HL-60/S4 (cell line): Measurements from ENCODE around the gene MST1.

ENCODE experiments used
- in situ Hi-C: fragments of 300-500 bp; cut with MboI; formaldehyde crosslinking; loops from 2 replicates; pipeline ENCODE4 v1.14.3; 2022; ENCODE audit warnings: low sequenced_read_pairs

The MST1 gene

DNA sequence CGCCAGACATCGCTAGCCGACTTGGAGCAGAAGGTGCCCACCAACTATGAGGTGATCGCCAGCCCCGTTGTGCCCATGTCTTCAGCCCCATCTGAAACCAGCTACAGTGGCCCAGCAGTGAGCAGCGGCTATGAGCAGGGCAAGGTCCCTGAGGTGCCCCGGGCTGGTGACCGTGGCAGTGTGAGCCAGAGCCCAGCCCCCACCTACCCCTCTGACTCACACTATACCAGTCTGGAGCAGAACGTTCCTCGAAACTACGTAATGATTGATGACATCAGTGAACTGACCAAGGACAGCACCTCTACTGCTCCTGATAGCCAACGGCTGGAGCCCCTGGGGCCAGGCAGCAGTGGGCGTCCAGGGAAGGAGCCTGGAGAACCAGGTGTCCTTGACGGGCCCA lies 28.0 kb downstream of the MST1 start:
- in situ Hi-C loops, result loop anchor here (25.0 kb wide), 1 partner anchor 124 kb away; no protein-coding TSS in a partner anchor

DNA sequence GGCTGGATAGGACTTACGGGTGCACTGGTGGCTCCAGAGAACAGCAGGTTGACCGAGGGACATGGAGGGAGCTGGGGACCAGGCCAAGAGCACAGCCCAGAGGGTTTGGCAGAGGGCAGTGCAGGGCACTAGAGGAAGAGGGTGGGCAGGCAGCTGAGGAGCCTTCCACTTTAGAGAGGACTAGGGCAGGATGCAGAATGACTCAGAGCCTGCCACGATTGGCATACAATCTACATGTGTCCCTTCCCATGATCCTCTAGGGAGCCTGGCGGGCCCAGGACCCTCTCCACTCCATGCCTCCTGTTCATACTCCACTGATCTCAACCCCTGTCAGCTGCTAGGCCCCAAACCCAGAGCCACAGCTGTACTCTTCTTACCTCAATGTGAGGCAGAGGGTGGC lies 29.5 kb downstream of the MST1 start:
- in situ Hi-C loops, result loop anchor here (25.0 kb wide), 1 partner anchor 122 kb away; no protein-coding TSS in a partner anchor

DNA sequence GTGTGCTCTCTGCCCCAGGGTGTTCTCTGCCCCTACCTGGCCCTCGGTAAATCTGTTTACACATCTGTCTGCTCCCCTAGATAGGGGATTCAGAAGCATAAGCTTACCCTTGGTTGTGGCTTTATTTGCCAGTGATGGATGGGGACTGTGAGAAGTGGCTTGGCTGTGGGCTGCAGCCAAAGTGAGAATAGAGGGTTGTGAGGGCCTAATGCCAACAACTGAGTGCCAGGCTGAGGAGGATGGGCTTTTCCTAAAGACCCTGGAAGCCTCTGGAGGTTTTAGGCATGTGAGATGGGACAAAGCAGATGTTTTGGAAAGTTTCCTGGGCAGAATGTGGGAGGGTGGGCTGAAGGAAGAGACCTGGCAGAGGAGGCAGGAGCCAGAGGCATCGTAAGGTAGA lies 30.6 kb downstream of the MST1 start:
- in situ Hi-C loops, result loop anchor here (25.0 kb wide), 1 partner anchor 121 kb away; no protein-coding TSS in a partner anchor

DNA sequence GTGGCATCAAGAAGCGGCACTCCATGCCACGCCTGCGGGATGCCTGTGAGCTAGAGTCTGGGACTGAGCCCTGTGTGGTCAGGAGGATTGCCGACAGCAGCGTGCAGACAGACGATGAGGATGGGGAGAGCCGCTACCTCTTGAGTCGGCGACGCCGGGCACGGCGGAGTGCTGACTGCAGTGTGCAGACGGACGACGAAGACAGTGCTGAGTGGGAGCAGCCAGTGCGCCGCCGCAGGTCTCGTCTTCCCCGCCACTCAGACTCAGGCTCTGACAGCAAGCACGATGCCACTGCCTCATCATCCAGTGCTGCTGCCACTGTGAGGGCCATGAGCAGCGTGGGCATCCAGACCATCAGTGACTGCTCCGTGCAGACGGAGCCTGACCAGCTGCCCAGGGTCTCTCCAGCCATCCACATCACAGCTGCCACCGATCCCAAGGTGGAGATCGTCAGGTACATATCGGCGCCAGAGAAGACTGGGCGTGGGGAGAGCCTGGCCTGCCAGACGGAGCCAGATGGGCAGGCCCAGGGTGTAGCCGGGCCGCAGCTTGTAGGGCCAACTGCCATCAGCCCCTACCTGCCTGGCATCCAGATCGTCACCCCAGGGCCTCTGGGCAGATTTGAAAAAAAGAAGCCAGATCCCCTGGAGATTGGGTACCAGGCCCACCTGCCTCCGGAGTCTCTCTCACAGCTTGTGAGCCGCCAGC lies 31.9 kb downstream of the MST1 start:
- in situ Hi-C loops, result loop anchor here (25.0 kb wide), 1 partner anchor 120 kb away; no protein-coding TSS in a partner anchor

DNA sequence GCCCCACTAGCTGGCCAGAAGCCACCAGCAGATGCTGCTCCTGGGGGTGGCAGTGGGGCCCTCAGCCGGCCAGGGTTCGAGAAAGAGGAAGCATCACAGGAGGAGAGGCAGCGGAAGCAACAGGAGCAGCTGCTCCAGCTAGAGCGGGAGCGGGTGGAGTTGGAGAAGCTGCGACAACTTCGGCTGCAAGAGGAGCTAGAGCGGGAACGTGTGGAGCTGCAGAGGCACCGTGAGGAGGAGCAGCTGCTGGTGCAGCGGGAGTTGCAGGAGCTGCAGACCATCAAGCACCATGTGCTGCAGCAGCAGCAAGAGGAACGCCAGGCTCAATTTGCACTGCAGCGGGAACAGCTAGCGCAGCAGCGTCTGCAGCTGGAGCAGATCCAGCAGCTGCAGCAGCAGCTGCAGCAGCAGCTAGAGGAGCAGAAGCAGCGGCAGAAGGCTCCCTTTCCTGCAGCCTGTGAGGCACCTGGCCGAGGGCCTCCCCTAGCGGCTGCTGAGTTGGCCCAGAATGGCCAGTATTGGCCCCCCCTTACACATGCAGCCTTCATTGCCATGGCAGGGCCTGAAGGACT lies 32.6 kb downstream of the MST1 start:
- in situ Hi-C loops, result loop anchor here (25.0 kb wide), 1 partner anchor 119 kb away; no protein-coding TSS in a partner anchor

DNA sequence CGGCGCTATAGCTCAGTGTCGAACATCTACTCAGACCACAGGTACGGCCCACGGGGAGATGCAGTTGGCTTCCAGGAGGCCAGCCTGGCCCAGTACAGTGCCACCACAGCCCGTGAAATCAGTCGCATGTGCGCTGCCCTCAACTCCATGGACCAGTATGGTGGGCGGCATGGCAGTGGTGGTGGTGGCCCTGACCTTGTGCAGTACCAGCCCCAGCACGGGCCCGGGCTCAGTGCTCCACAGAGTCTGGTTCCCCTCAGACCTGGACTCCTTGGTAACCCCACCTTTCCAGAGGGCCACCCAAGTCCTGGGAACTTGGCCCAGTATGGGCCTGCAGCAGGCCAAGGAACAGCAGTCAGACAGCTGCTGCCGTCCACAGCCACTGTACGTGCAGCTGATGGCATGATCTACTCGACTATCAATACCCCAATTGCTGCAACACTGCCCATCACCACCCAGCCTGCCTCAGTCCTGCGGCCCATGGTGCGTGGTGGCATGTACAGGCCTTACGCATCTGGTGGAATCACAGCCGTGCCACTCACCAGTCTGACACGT lies 33.5 kb downstream of the MST1 start:
- in situ Hi-C loops, result loop anchor here (25.0 kb wide), 1 partner anchor 119 kb away; no protein-coding TSS in a partner anchor

DNA sequence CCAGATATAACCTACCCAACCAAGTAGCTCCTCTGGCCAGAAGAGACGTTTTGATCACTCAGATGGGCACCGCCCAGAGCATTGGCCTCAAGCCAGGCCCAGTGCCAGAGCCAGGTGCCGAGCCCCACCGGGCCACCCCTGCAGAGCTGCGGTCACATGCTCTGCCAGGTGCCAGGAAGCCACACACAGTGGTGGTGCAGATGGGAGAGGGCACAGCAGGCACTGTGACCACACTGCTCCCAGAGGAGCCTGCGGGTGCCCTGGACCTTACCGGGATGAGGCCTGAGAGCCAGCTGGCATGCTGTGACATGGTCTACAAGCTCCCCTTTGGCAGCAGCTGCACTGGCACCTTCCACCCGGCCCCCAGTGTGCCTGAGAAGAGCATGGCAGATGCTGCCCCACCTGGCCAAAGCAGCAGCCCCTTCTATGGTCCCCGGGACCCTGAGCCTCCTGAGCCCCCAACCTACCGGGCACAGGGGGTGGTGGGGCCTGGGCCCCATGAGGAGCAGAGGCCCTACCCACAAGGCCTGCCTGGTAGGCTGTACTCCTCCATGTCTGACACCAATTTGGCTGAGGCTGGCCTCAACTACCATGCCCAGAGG lies 34.2 kb downstream of the MST1 start:
- in situ Hi-C loops, result loop anchor here (25.0 kb wide), 1 partner anchor 118 kb away; no protein-coding TSS in a partner anchor

DNA sequence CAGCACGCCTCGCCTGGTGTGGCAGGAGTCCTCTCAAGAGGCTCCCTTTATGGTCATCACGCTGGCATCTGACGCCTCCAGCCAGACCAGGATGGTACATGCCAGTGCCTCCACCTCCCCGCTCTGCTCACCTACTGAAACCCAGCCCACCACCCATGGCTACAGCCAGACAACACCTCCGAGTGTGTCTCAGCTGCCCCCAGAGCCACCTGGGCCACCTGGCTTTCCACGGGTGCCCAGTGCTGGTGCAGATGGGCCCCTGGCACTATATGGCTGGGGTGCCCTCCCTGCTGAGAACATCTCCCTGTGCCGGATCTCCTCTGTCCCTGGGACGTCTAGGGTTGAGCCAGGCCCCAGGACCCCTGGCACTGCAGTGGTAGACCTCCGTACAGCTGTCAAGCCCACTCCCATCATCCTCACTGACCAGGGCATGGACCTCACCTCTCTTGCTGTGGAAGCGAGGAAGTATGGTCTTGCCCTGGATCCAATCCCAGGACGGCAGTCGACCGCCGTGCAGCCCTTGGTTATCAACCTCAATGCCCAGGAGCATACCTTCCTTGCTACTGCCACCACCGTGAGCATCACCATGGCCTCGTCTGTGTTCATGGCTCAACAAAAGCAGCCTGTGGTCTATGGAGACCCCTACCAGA lies 35.0 kb downstream of the MST1 start:
- in situ Hi-C loops, result loop anchor here (25.0 kb wide), 1 partner anchor 117 kb away; no protein-coding TSS in a partner anchor

DNA sequence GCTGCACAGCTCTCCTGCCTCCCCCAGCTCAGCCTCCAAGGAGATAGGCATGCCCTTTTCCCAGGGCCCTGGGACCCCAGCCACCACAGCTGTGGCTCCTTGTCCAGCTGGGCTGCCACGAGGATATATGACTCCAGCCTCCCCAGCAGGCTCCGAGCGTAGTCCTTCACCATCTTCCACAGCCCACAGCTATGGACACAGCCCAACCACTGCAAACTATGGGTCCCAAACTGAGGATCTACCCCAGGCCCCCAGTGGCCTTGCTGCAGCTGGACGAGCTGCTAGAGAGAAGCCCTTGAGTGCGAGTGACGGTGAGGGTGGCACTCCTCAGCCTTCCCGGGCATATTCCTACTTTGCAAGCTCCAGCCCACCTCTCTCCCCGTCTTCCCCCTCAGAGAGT lies 35.7 kb downstream of the MST1 start:
- in situ Hi-C loops, result loop anchor here (25.0 kb wide), 1 partner anchor 116 kb away; no protein-coding TSS in a partner anchor

DNA sequence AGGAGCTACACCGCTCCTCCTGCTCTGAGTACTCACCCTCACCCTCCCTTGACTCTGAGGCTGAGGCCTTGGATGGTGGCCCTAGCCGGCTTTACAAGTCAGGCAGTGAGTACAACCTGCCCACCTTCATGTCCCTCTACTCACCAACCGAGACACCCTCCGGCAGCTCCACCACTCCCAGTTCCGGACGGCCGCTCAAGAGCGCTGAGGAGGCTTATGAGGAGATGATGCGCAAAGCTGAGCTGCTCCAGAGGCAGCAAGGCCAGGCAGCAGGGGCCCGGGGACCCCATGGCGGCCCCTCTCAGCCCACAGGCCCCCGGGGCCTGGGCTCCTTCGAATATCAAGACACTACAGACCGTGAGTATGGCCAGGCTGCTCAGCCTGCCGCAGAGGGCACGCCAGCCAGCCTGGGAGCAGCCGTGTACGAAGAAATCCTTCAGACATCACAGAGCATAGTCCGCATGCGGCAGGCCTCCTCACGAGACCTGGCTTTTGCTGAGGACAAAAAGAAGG lies 36.3 kb downstream of the MST1 start:
- in situ Hi-C loops, result loop anchor here (25.0 kb wide), 1 partner anchor 116 kb away; no protein-coding TSS in a partner anchor

DNA sequence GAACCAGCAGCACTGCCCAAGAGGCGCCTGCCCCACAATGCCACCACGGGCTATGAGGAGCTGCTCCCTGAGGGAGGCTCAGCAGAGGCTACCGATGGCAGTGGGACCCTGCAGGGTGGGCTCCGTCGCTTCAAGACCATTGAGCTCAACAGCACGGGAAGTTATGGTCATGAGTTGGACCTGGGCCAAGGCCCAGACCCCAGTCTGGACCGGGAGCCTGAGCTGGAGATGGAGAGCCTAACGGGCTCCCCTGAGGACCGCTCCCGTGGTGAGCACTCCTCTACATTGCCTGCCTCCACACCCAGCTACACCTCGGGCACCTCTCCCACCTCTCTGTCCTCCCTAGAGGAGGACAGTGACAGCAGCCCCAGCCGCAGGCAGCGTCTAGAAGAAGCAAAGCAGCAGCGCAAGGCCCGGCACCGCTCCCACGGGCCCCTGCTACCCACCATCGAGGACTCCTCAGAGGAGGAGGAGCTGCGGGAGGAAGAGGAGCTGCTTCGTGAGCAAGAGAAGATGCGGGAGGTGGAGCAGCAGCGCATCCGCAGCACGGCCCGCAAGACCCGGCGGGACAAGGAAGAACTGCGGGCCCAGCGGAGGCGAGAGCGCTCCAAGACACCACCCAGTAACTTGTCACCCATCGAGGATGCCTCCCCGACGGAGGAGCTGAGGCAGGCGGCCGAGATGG lies 36.9 kb downstream of the MST1 start:
- in situ Hi-C loops, result loop anchor here (25.0 kb wide), 1 partner anchor 115 kb away; no protein-coding TSS in a partner anchor

DNA sequence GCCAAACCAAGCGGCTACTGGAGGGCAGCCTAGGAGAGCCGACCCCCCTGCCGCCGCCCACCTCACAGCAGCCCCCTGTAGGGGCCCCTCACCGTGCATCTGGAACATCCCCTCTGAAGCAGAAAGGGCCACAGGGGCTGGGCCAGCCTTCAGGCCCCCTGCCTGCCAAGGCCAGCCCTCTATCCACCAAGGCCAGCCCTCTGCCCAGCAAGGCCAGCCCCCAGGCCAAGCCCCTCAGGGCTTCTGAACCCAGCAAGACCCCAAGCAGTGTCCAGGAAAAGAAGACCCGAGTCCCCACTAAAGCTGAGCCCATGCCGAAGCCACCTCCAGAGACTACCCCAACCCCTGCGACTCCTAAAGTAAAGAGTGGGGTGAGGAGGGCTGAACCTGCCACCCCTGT lies 38.6 kb downstream of the MST1 start:
- in situ Hi-C loops, result loop anchor here (25.0 kb wide), 1 partner anchor 113 kb away; no protein-coding TSS in a partner anchor

DNA sequence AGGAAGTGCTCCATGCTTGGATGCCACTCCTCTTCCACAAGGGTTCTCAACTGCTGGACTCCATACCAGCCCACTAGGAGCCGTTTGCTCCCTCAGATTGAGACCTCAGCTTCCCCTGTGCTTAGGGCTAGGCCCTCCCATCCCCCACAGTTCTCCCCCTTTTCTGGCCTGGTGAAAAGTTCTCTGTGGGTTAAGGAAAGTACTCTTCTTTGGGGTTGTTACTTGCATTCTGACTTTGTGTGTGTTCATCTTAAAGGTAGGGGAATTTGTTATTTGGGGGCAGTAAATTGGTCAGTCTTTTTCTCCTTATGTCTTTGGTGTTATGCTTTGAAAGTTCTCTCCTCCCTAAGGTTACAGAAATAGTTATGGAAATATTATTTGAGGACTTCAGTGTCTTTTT lies 39.1 kb downstream of the MST1 start:
- in situ Hi-C loops, result loop anchor here (25.0 kb wide), 1 partner anchor 113 kb away; no protein-coding TSS in a partner anchor

DNA sequence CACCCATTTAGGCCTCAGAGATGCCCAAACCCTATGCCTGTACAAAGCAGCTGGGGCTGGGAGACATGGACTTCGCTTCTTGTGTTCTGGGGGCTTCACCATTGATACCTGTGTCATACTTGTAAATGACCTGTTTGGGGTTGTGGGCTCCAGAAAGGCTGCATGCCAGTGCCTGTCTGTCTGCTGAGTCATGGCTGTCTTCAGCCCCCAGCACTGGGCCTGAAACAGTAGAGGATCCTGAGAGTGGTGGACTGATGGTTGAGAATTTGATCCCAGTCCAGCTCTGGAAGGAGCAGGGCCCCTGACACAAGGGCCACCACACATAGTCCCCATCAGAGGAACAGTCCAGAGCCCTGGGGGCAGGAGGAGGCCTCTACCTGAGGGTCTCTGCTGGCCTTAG lies 39.7 kb downstream of the MST1 start:
- in situ Hi-C loops, result no loop called here

DNA sequence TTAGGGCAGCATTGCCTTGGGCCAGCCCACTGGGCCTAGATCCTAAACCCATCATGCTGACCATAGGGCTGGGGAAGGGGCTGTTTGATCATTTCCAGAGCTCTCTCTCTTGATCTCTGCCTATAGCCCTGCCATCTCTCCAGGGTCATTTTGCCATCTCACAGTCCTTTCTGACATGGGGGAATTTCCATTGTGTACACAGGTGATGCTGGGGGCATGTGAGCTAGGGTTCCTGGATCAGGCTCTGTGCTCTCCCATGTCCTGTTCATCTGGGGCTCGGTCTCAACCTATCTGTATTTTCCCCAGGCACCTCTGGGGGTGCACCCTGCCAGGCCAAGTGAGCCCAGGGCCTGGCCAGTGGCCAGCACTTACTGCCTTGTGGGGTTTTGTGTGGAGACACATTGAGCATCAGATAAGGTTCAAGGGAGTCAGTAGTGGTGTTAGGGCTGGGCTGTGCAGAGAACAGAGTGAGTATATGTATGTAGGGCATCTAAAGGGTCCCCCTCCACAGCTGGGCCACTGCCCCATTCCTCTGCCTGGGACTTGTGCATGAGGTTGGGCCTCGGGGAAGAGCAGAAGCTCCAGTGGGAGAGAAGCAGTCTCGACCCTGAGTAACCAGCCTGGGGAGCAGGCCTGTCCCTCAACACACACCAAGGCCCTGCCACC lies 40.8 kb downstream of the MST1 start:
- in situ Hi-C loops, result no loop called here

DNA sequence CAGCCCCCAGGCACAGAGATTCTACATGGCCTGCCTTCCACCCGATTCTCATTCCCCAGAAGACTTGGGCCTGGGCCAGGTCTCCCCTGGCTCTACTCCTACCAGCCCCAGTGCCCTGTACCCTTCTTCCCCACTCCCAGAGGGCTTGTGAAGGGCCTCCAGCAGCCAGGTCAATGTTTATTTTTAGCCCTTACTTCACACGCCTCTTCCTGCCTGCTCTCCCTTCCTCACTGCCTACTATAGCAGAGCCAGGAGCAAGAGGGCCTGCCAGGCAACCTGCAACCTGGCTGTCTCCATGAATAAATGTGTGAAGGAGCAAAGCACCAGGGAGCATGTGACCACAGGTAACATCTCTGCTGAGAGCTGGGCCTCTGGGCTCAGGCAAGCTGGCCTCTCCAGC lies 41.5 kb downstream of the MST1 start:
- in situ Hi-C loops, result no loop called here

DNA sequence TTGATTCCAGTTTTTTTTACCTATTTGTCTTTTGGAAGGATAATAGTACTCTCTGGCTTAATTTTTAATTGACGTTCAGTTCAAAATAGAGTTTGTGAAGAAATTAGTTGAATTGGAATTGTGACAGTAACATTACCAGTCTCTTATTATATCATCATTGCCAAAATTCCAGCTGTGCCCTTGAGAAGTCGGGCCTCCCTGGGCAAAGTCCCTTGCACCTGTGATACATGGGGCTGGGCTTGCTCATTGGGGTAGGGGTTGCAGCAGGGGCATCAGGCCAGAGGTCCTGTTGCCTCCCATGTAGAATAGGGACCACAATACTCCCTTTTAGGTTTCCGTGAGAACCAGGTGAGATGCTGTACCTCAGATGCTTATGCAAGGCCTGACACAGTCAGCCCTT lies 43.0 kb downstream of the MST1 start:
- in situ Hi-C loops, result no loop called here

DNA sequence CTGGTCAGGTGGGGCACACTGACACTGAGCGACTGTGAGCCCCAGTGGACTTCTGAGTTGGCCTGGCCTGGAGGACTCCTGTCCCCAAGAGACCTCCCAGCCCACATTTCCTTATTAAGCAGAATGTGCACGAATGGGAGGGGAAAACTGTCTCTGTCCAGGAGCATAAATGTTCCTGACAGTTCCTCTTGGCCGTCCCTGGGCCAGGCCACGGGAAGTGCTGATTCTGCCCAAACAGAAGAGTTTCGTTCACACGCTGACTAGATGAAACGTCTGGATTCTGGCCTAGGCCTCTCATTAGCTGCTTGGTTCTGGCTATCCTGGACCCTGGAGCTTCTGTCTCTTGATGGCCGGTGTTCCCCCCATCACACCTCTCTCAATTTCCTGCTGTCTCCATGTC lies 44.6 kb downstream of the MST1 start:
- in situ Hi-C loops, result no loop called here

DNA sequence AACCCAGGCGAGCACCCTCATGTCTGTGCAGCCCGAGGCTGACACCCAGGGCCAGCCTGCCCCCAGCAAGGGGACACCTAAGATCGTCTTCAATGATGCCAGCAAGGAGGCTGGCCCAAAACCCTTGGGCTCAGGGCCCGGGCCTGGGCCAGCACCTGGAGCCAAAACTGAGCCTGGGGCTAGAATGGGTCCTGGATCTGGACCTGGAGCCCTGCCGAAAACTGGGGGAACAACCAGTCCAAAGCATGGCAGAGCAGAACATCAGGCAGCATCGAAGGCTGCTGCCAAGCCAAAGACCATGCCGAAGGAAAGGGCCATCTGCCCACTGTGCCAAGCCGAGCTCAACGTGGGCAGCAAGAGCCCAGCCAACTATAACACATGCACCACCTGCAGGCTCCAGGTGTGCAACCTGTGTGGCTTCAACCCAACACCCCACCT lies 46.5 kb downstream of the MST1 start:
- in situ Hi-C loops, result no loop called here
